Endothelial cell of umbilical vein (primary cell): Measurements from ENCODE around the gene MYO16. TPM values are rescaled to one million over a fixed set of nuclear protein-coding genes. Genes with fewer than 3 reads are reported as not detected.

Source experiments
- BruUV-seq: library from RNA; stranded (reverse); fragments of 400-500 nt; replicated peaks from 2 replicates; lab custom pipeline; 2021; lab: Mats Ljungman, UMichigan
- CTCF ChIA-PET: fragments of 300-600, 350-600 bp; sonication (Branson Sonifier 250); formaldehyde crosslinking; loops from one replicate; lab custom pipeline; 2021; ENCODE audit warnings: antibody characterized with exemption, inconsistent platforms; lab: Charles Lee
- POLR2A ChIA-PET: fragments of 300-600, 350-600 bp; sonication (Branson Sonifier 250); formaldehyde crosslinking; loops from one replicate; lab custom pipeline; 2021; ENCODE audit warnings: antibody characterized with exemption, inconsistent platforms; lab: Charles Lee
- DNase-seq: peaks from one replicate; pipeline ENCODE4 v3.0.0-alpha.2; 2011; ENCODE audit warnings: low read depth, low spot score
- FAIRE-seq: peaks from 2 replicates; lab custom pipeline; 2011; peaks lifted over from hg19 to GRCh38; lab: Jason Lieb, UNC
- H2AFZ ChIP-seq: 2 replicates; pipeline ENCODE4 v1.6.0; 2012; ENCODE audit warnings: low read depth, low read length, control low read depth, inconsistent platforms
- H3K27ac ChIP-seq: 2 replicates; pipeline ENCODE4 v1.5.1; 2011; ENCODE audit warnings: low read depth, mild to moderate bottlenecking, control low read depth, low read length, moderate library complexity; ENCODE audit not compliant: insufficient read depth
- H3K27me3 ChIP-seq, 2 experiments: 2 replicates each; pipeline versions ENCODE4 v1.6.0 to v1.6.1; 2011; ENCODE audit warnings: low read length in 2 of 2, mixed read lengths in 1 of 2; ENCODE audit not compliant: control insufficient read depth in 2 of 2, insufficient read depth in 2 of 2
- H3K36me3 ChIP-seq, 2 experiments: 2 replicates in 1 of 2; 3 replicates in 1 of 2; pipeline ENCODE4 v1.5.1; 2011; ENCODE audit warnings: low read length in 2 of 2, mild to moderate bottlenecking in 1 of 2, moderate library complexity in 1 of 2; ENCODE audit not compliant: control insufficient read depth in 2 of 2, insufficient read depth in 2 of 2; ENCODE audit errors: extremely low read depth in 1 of 2
- H3K4me1 ChIP-seq: 3 replicates; pipeline ENCODE4 v1.5.1; 2011; ENCODE audit warnings: mild to moderate bottlenecking, low read length; ENCODE audit not compliant: control insufficient read depth, insufficient read depth; ENCODE audit errors: extremely low read depth
- H3K4me2 ChIP-seq: 2 replicates; pipeline ENCODE4 v1.6.1; 2011; ENCODE audit warnings: low read length, control low read depth, mixed read lengths; ENCODE audit not compliant: insufficient read depth
- H3K4me3 ChIP-seq, 3 experiments: fragments of 200-600 bp in 1 of 3; sonication (generic), shearing (Covaris generic) in 1 of 3; replicated peaks in 1 of 3; 2 replicates each; pipeline ENCODE4 v1.5.1; 2011 to 2016; ENCODE audit warnings: control low read depth in 3 of 3, low read length in 3 of 3, mild to moderate bottlenecking in 2 of 3, inconsistent platforms in 1 of 3, low read depth in 1 of 3, moderate library complexity in 1 of 3; ENCODE audit not compliant: insufficient read depth in 1 of 3
- H3K79me2 ChIP-seq: 2 replicates; pipeline ENCODE4 v1.6.0; 2012; ENCODE audit warnings: low read length, inconsistent platforms; ENCODE audit not compliant: control insufficient read depth, insufficient read depth
- H3K9ac ChIP-seq: replicated peaks from 2 replicates; pipeline ENCODE3; 2011; ENCODE audit warnings: low read length, control low read depth; ENCODE audit not compliant: insufficient read depth; ENCODE audit errors: extremely low read depth
- H3K9me1 ChIP-seq: replicated peaks from 3 replicates; pipeline ENCODE4 v1.6.0; 2011; ENCODE audit warnings: mild to moderate bottlenecking, low read length; ENCODE audit not compliant: control insufficient read depth, insufficient read depth; ENCODE audit errors: extremely low read depth
- H3K9me3 ChIP-seq: replicated peaks from 2 replicates; pipeline ENCODE4 v1.5.1; 2012; ENCODE audit warnings: low read length, inconsistent platforms; ENCODE audit not compliant: control insufficient read depth, insufficient read depth
- H4K20me1 ChIP-seq: replicated peaks from 2 replicates; pipeline ENCODE3; 2011; ENCODE audit warnings: mild to moderate bottlenecking, low read length; ENCODE audit not compliant: control insufficient read depth, insufficient read depth; ENCODE audit errors: extremely low read depth
- EZH2 ChIP-seq: IDR thresholded peaks from 2 replicates; pipeline ENCODE4 v1.6.1; 2012; ENCODE audit warnings: borderline replicate concordance, low read depth, mild to moderate bottlenecking, moderate library complexity, low read length, inconsistent platforms; ENCODE audit not compliant: severe bottlenecking
- GATA2 ChIP-seq: IDR thresholded peaks from 2 replicates; pipeline ENCODE4 v1.7.0; 2011; ENCODE audit warnings: low read depth, mild to moderate bottlenecking, moderate library complexity, mixed read lengths, low read length; ENCODE audit not compliant: insufficient read length, insufficient read depth
- MYC ChIP-seq: IDR thresholded peaks from one replicate; pipeline ENCODE4 v1.6.1; 2011; ENCODE audit warnings: mild to moderate bottlenecking, low read depth, low read length
- POLR2A ChIP-seq: IDR thresholded peaks from 2 replicates; pipeline ENCODE4 v1.6.1; 2012; ENCODE audit warnings: low read depth, mild to moderate bottlenecking, control low read depth, low read length
- POLR2AphosphoS5 ChIP-seq: IDR thresholded peaks from 2 replicates; pipeline ENCODE4 v1.6.1; 2012; ENCODE audit warnings: low read depth, mild to moderate bottlenecking, control low read depth, low read length, moderate library complexity; ENCODE audit not compliant: insufficient read depth
- dilution Hi-C: fragments of 300-500 bp; cut with MboI; formaldehyde crosslinking; loops from one replicate; pipeline ENCODE4 v1.15.0; 2019; ENCODE audit warnings: low sequenced_read_pairs; ENCODE audit not compliant: extremely low pct_ligation_motif_present
- intact Hi-C: fragments of 100-400 bp; cut with micrococcal nuclease; formaldehyde crosslinking; loops from one replicate; pipeline ENCODE4 v1.10.0; 2022
- polyA plus RNA-seq, 4 experiments: library from polyadenylated mRNA; depleted of rRNA in 3 of 4; stranded (reverse) in 3 of 4; unstranded in 1 of 4; fragments of >200 nt; gene quantifications; 2 replicates each; pipeline versions ENCODE4 v1.2.1 to v1.2.3, GENCODE V29; 2011 to 2012; ENCODE audit warnings: missing spikeins in 1 of 4
- total RNA-seq: library from RNA; stranded (reverse); gene quantifications from 2 replicates; pipeline ENCODE4 v1.2.3, GENCODE V29; 2021
- TF ChIP-seq, protein P1 (sequence below): IDR thresholded peaks from 2 replicates; pipeline ENCODE4 v1.6.1; 2011; ENCODE audit not compliant: insufficient read depth, insufficient read length
- TF ChIP-seq, protein P2 (sequence below), 2 donors: IDR thresholded peaks; 1 replicate in 1 of 2; 2 replicates in 1 of 2; pipeline ENCODE4 v1.5.1; 2011; ENCODE audit warnings: low read length in 2 of 2, mild to moderate bottlenecking in 2 of 2, moderate library complexity in 2 of 2, control low read depth in 1 of 2, inconsistent platforms in 1 of 2, low read depth in 1 of 2; ENCODE audit not compliant: insufficient read depth in 1 of 2; ENCODE audit errors: extremely low read depth in 1 of 2

MYO16 gene
- total and polyA plus RNA-seq, 2 donors (not counting 3 experiments of a cell fraction or from before 2014, with no cell fraction given): 0.03 to 0.04 TPM

DNA sequence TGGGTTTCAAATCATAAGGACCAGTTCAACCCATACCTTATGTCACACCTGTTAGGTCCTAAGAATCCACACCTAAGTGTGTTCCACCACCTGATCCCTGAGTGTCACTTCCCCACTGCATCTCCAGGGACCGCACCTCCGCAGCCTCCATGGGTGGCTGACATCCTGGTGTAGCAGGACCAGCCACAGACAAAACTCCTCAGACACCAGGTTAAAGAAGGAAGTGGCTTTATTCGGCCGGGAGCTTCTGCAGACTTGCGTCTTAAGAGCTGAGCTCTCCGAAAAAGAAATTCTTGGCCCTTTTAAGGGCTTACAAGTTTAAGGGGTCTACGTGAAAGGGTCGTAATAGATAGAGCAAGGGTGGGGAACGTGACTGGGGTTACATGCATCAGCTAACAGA, 509.9 kb downstream of the MYO16 start:
- dilution Hi-C loops: no loop called here
- Histone ChIP-seq H3K79me2 (no peaks in the 10 kb centered on the region), H3K36me3 (no peaks in the 10 kb centered on the region), H3K27me3 (peaks cover 11 to 25% of the 10 kb centered on the region in 2 experiments), H3K9ac (no peak overlapping the region), H3K4me1 (no peaks in the 10 kb centered on the region), H4K20me1 (no peaks in the 10 kb centered on the region), H3K9me1 (no peaks in the 10 kb centered on the region), H3K9me3 (no peaks in the 10 kb centered on the region), H3K4me3 (no peak overlapping the region), H3K4me2 (no peak overlapping the region), H2AFZ (no peak overlapping the region), H3K27ac (no peak overlapping the region)
- intact Hi-C loops: no loop called here
- BruUV-seq: no TSS peak
- POLR2A ChIA-PET: no interaction called here
- CTCF ChIA-PET: no interaction called here
- FAIRE-seq: no peak
- DNase-seq: no peak
- TF ChIP-seq POLR2A: no peak
- no peak for TF ChIP-seq EZH2
- no peak for TF ChIP-seq POLR2AphosphoS5
- TF ChIP-seq MYC: no peak
- TF ChIP-seq, protein P1, sequence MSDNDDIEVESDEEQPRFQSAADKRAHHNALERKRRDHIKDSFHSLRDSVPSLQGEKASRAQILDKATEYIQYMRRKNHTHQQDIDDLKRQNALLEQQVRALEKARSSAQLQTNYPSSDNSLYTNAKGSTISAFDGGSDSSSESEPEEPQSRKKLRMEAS: no peak
- TF ChIP-seq GATA2: no peak
- TF ChIP-seq, protein P2, sequence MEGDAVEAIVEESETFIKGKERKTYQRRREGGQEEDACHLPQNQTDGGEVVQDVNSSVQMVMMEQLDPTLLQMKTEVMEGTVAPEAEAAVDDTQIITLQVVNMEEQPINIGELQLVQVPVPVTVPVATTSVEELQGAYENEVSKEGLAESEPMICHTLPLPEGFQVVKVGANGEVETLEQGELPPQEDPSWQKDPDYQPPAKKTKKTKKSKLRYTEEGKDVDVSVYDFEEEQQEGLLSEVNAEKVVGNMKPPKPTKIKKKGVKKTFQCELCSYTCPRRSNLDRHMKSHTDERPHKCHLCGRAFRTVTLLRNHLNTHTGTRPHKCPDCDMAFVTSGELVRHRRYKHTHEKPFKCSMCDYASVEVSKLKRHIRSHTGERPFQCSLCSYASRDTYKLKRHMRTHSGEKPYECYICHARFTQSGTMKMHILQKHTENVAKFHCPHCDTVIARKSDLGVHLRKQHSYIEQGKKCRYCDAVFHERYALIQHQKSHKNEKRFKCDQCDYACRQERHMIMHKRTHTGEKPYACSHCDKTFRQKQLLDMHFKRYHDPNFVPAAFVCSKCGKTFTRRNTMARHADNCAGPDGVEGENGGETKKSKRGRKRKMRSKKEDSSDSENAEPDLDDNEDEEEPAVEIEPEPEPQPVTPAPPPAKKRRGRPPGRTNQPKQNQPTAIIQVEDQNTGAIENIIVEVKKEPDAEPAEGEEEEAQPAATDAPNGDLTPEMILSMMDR (IDR thresholded peaks at IDR 0.05; ENCODE audit: extremely low read depth in 1 of 2, insufficient read depth in 1 of 2, low read depth in 1 of 2, low read length in 2 of 2): no peak
